KMS-11 (cell line): ENCODE data around the gene TSPAN9.

Source experiments
- H2AFZ ChIP-seq: fragments of 200-600 bp; sonication (generic); 2 replicates; pipeline ENCODE4 v1.6.1; 2016; ENCODE audit warnings: antibody characterized with exemption, mixed run types, low read depth
- H3K27ac ChIP-seq: fragments of 200-600 bp; sonication (generic); 2 replicates; pipeline ENCODE4 v1.6.1; 2016; ENCODE audit warnings: mild to moderate bottlenecking, mixed run types
- H3K27me3 ChIP-seq: fragments of 200-600 bp; sonication (generic); 2 replicates; pipeline ENCODE4 v1.6.1; 2017; ENCODE audit warnings: mild to moderate bottlenecking, low read depth, mixed run types, moderate library complexity; ENCODE audit not compliant: insufficient read depth
- H3K36me3 ChIP-seq: fragments of 200-600 bp; sonication (generic); 2 replicates; pipeline ENCODE4 v1.6.1; 2017; ENCODE audit warnings: mild to moderate bottlenecking, mixed run types; ENCODE audit not compliant: insufficient read depth
- H3K4me1 ChIP-seq: fragments of 200-600 bp; sonication (generic); 2 replicates; pipeline ENCODE4 v1.6.1; 2016; ENCODE audit warnings: mild to moderate bottlenecking, low read depth, mixed run types; ENCODE audit not compliant: poor library complexity, severe bottlenecking
- H3K4me2 ChIP-seq: fragments of 200-600 bp; sonication (generic); 2 replicates; pipeline ENCODE4 v1.7.0; 2016; ENCODE audit warnings: mild to moderate bottlenecking, mixed run types
- H3K4me3 ChIP-seq: fragments of 200-600 bp; sonication (generic); IDR thresholded peaks from 2 replicates; pipeline ENCODE4 v1.6.1; 2017; ENCODE audit warnings: low read depth, low read length, mixed read lengths; ENCODE audit not compliant: insufficient read depth
- H3K79me2 ChIP-seq: fragments of 200-600 bp; sonication (generic); 2 replicates; pipeline ENCODE4 v1.6.1; 2016; ENCODE audit warnings: low read depth, mixed run types; ENCODE audit not compliant: insufficient read depth
- H3K9ac ChIP-seq: fragments of 200-600 bp; sonication (generic); 2 replicates; pipeline ENCODE4 v1.6.1; 2016; ENCODE audit warnings: mild to moderate bottlenecking, mixed run types
- H4K20me1 ChIP-seq: fragments of 200-600 bp; sonication (generic); 2 replicates; pipeline ENCODE4 v1.6.1; 2016; ENCODE audit warnings: mild to moderate bottlenecking, mixed run types; ENCODE audit not compliant: insufficient read depth
- TF ChIP-seq, protein P1 (sequence below): fragments of 200-600 bp; sonication (generic); conservative IDR thresholded peaks from 2 replicates; pipeline ENCODE4 v1.6.1; 2017; ENCODE audit warnings: low read depth, mild to moderate bottlenecking, antibody characterized with exemption, low read length, moderate library complexity, mixed read lengths

Gene TSPAN9

DNA sequence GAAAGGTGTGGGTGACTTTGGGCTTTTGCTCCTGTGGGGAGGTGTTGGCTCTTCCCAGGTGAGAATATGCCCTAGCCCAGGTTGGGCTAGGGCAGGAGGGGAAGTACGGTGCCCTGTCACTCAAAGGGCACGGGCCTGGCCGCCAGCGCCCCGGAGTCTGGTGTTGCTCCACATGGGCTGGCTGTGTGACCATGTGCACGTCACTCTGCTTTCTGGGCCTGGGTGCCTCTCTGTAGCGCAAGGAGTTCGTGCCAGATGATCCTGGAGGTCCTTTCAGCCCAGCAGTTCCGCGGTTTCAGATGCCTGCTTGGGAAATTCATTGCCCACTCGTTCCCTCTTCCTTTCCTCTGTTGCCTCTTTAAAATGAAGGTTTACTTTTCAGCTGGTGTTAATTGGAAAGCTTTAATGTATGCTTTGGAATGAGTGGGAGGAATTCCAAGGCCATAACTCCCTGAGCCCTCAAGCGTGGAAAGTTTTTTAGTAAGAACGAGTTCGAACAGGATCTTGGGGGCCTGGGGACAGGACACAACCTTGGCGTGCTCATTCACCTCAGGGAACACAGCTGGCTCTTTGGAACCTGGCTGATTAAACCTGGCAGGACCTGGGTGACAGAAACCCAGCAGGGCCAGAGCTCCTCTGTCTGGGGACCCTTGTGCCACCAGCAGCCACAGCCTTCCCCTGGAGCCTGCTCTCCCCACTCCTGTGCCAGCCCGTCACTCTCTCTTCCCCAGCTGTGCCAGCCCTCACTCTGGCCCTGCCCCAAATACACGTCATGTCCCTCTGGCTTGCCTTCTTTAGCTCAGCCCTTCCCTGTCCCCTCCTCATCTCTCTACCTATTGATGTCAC is 42.8 kb downstream of the TSPAN9 start:
- H3K4me1 ChIP-seq = no peaks in the 10 kb centered on the region
- no peaks in the 10 kb centered on the region for H3K36me3 ChIP-seq
- H3K4me3 ChIP-seq = no peak overlapping the region
- H3K4me2 ChIP-seq = no peak overlapping the region
- H3K9ac ChIP-seq = no peak overlapping the region
- no peak overlapping the region for H2AFZ ChIP-seq
- no peaks in the 10 kb centered on the region for H3K79me2 ChIP-seq
- H4K20me1 ChIP-seq = no peaks in the 10 kb centered on the region
- H3K27ac ChIP-seq = no peak overlapping the region
- TF ChIP-seq, protein P1, sequence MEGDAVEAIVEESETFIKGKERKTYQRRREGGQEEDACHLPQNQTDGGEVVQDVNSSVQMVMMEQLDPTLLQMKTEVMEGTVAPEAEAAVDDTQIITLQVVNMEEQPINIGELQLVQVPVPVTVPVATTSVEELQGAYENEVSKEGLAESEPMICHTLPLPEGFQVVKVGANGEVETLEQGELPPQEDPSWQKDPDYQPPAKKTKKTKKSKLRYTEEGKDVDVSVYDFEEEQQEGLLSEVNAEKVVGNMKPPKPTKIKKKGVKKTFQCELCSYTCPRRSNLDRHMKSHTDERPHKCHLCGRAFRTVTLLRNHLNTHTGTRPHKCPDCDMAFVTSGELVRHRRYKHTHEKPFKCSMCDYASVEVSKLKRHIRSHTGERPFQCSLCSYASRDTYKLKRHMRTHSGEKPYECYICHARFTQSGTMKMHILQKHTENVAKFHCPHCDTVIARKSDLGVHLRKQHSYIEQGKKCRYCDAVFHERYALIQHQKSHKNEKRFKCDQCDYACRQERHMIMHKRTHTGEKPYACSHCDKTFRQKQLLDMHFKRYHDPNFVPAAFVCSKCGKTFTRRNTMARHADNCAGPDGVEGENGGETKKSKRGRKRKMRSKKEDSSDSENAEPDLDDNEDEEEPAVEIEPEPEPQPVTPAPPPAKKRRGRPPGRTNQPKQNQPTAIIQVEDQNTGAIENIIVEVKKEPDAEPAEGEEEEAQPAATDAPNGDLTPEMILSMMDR = no peak
- H3K27me3 ChIP-seq = no peaks in the 10 kb centered on the region

DNA sequence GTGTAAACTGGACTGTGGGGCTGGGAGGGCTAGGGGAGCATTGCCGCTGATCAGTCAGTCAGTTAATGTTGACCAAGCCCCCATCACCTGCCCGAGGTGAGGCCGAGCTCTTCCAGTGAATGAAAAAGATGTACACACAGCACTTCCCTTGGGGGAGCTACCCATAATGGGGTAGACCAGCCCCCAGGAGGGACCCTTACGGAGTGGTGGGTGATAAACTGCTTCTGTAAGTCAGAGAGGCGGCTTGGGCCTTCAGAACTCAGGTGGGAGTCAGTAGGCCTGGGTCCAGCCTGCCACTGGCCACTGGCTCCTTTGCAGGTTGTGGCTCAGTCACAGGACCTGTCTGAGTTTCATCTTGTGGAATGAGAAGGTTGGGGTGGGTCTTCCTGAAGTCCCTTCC is 43.5 kb downstream of the TSPAN9 start:
- TF ChIP-seq, protein P1 = no peak
- no peak overlapping the region for H3K4me2 ChIP-seq
- no peaks in the 10 kb centered on the region for H4K20me1 ChIP-seq
- H2AFZ ChIP-seq = no peak overlapping the region
- no peak overlapping the region for H3K27ac ChIP-seq
- H3K4me1 ChIP-seq = no peaks in the 10 kb centered on the region
- H3K4me3 ChIP-seq = no peak overlapping the region
- no peaks in the 10 kb centered on the region for H3K27me3 ChIP-seq
- H3K79me2 ChIP-seq = no peaks in the 10 kb centered on the region
- H3K36me3 ChIP-seq = no peaks in the 10 kb centered on the region
- H3K9ac ChIP-seq = no peak overlapping the region

GRCh38 chr12:3122841-3123678 is 45.9 kb downstream of the TSPAN9 start:
- Histone ChIP-seq H3K36me3 (no peaks in the 10 kb centered on the region), H3K27ac (no peak overlapping the region), H3K9ac (no peak overlapping the region), H3K79me2 (no peaks in the 10 kb centered on the region), H3K4me2 (no peak overlapping the region), H3K4me1 (no peaks in the 10 kb centered on the region), H4K20me1 (no peaks in the 10 kb centered on the region), H3K4me3 (no peak overlapping the region), H2AFZ (no peak overlapping the region), H3K27me3 (no peaks in the 10 kb centered on the region)
- TF ChIP-seq, protein P1 = no peak

- Histone ChIP-seq H3K9ac (no peak overlapping the region), H3K79me2 (no peaks in the 10 kb centered on the region), H3K27me3 (no peaks in the 10 kb centered on the region), H3K27ac (no peak overlapping the region), H3K4me1 (no peaks in the 10 kb centered on the region), H3K36me3 (no peaks in the 10 kb centered on the region), H2AFZ (no peak overlapping the region), H4K20me1 (no peaks in the 10 kb centered on the region), H3K4me2 (no peak overlapping the region), H3K4me3 (no peak overlapping the region)
- TF ChIP-seq, protein P1 = no peak
Observed at GRCh38 chr12:3123729-3124128, 46.5 kb downstream of the TSPAN9 start.
